IMR-90 (cell line): Measurements from ENCODE around the gene IGFBPL1. TPM values are rescaled to one million over a fixed set of nuclear protein-coding genes. Genes with fewer than 3 reads are reported as not detected.

ENCODE experiments used
- ATAC-seq: fragments of 200-7000 bp; cut with Tn5 transposase; 2 replicates; pipeline ENCODE4 v1.9.1; 2020; ENCODE audit warnings: low read depth, mild to moderate bottlenecking, moderate library complexity
- BruUV-seq: library from RNA; stranded (reverse); fragments of 400-500 nt; replicated peaks from 2 replicates; lab custom pipeline; 2021; lab: Mats Ljungman, UMichigan
- CTCF ChIA-PET: fragments of 300-600 bp; formaldehyde crosslinking; extraction: SDS; loops from one replicate; lab custom pipeline; 2021; ENCODE audit warnings: antibody characterized with exemption; lab: Yijun Ruan, JAX
- POLR2A ChIA-PET: fragments of 300-600 bp; sonication (Branson Sonifier 250); formaldehyde crosslinking; loops from one replicate; lab custom pipeline; 2022; ENCODE audit warnings: antibody characterized with exemption; ENCODE audit not compliant: unreplicated experiment; lab: Charles Lee
- DNase-seq: peaks from one replicate; pipeline ENCODE4 v3.0.0; 2013
- H2AFZ ChIP-seq: replicated peaks from 2 replicates; pipeline ENCODE3; 2013; ENCODE audit warnings: low read length, mild to moderate bottlenecking; ENCODE audit not compliant: poor library complexity
- H2AK5ac ChIP-seq: 2 replicates; pipeline ENCODE4 v1.6.1; 2013; ENCODE audit warnings: low read depth, low read length, inconsistent platforms
- H2AK9ac ChIP-seq: replicated peaks from 2 replicates; pipeline ENCODE3; 2013; ENCODE audit warnings: mild to moderate bottlenecking, low read depth, low read length, moderate library complexity; ENCODE audit not compliant: poor library complexity
- H2BK120ac ChIP-seq: 2 replicates; pipeline ENCODE4 v1.6.1; 2013; ENCODE audit warnings: low read depth, low read length, inconsistent platforms
- H2BK15ac ChIP-seq: 3 replicates; pipeline ENCODE4 v1.6.1; 2013; ENCODE audit warnings: low read depth, low read length, inconsistent platforms
- H2BK20ac ChIP-seq: 2 replicates; pipeline ENCODE4 v1.6.1; 2013; ENCODE audit warnings: low read depth, mild to moderate bottlenecking, inconsistent platforms, low read length, moderate library complexity
- H2BK5ac ChIP-seq: 2 replicates; pipeline ENCODE4 v1.6.1; 2013; ENCODE audit warnings: mild to moderate bottlenecking, low read depth, low read length, inconsistent platforms; ENCODE audit not compliant: poor library complexity, severe bottlenecking
- H3K14ac ChIP-seq: replicated peaks from 2 replicates; pipeline ENCODE4 v1.6.1; 2013; ENCODE audit warnings: low read depth, low read length, inconsistent platforms
- H3K18ac ChIP-seq: 2 replicates; pipeline ENCODE4 v1.6.1; 2013; ENCODE audit warnings: low read depth, low read length, control low read depth
- H3K23ac ChIP-seq: 2 replicates; pipeline ENCODE4 v1.6.1; 2013; ENCODE audit warnings: low read depth, low read length, inconsistent platforms
- H3K27ac ChIP-seq: 2 replicates; pipeline ENCODE4 v1.5.1; 2013; ENCODE audit warnings: mild to moderate bottlenecking, control low read depth, low read length; ENCODE audit not compliant: insufficient read depth
- H3K27me3 ChIP-seq: 2 replicates; pipeline ENCODE4 v1.6.1; 2013; ENCODE audit warnings: low read length; ENCODE audit not compliant: control insufficient read depth, insufficient read depth
- H3K36me3 ChIP-seq: 2 replicates; pipeline ENCODE4 v1.6.1; 2013; ENCODE audit warnings: low read length, mixed read lengths; ENCODE audit not compliant: control insufficient read depth, insufficient read depth
- H3K4ac ChIP-seq: 2 replicates; pipeline ENCODE4 v1.6.1; 2013; ENCODE audit warnings: low read depth, low read length, inconsistent platforms
- H3K4me1 ChIP-seq: 2 replicates; pipeline ENCODE4 v1.6.1; 2013; ENCODE audit warnings: low read length, mixed read lengths; ENCODE audit not compliant: control insufficient read depth, insufficient read depth
- H3K4me2 ChIP-seq: 2 replicates; pipeline ENCODE4 v1.6.1; 2013; ENCODE audit warnings: low read depth, mild to moderate bottlenecking, control low read depth, low read length, moderate library complexity
- H3K4me3 ChIP-seq: 2 replicates; pipeline ENCODE4 v1.5.1; 2013; ENCODE audit warnings: low read depth, mild to moderate bottlenecking, control low read depth, low read length, moderate library complexity; ENCODE audit not compliant: insufficient read depth
- H3K56ac ChIP-seq: 2 replicates; pipeline ENCODE4 v1.6.1; 2013; ENCODE audit warnings: low read length, inconsistent platforms; ENCODE audit not compliant: insufficient read depth; ENCODE audit errors: extremely low read depth
- H3K79me1 ChIP-seq, 2 experiments: 2 replicates each; pipeline ENCODE4 v1.6.1; 2013; ENCODE audit warnings: low read length in 2 of 2, inconsistent platforms in 1 of 2, low read depth in 1 of 2
- H3K9ac ChIP-seq: 2 replicates; pipeline ENCODE4 v1.6.1; 2013; ENCODE audit warnings: low read depth, low read length, control low read depth
- H3K9me1 ChIP-seq: 2 replicates; pipeline ENCODE4 v1.6.1; 2013; ENCODE audit warnings: low read length, inconsistent platforms; ENCODE audit not compliant: insufficient read depth
- H3K9me3 ChIP-seq: 2 replicates; pipeline ENCODE4 v1.6.1; 2013; ENCODE audit warnings: low read length; ENCODE audit not compliant: control insufficient read depth, insufficient read depth
- H4K20me1 ChIP-seq: 2 replicates; pipeline ENCODE4 v1.6.1; 2013; ENCODE audit warnings: low read length, inconsistent platforms; ENCODE audit not compliant: insufficient read depth
- H4K5ac ChIP-seq: 2 replicates; pipeline ENCODE4 v1.6.1; 2013; ENCODE audit warnings: mild to moderate bottlenecking, low read depth, low read length, control low read depth
- H4K8ac ChIP-seq, 2 experiments: 2 replicates each; pipeline ENCODE4 v1.6.1; 2013; ENCODE audit warnings: low read depth in 2 of 2, low read length in 2 of 2, control low read depth in 1 of 2, inconsistent platforms in 1 of 2
- H4K91ac ChIP-seq: 2 replicates; pipeline ENCODE4 v1.6.1; 2013; ENCODE audit warnings: low read depth, low read length, inconsistent platforms; ENCODE audit not compliant: insufficient read depth
- MAFK ChIP-seq: IDR thresholded peaks from 2 replicates; pipeline ENCODE4 v1.6.1; 2012; ENCODE audit warnings: low read depth, low read length, improper control_type of control experiment
- USF2 ChIP-seq: fragments of 150-350 bp; IDR thresholded peaks from 2 replicates; pipeline ENCODE4 v1.6.1; 2017; ENCODE audit warnings: mild to moderate bottlenecking, antibody characterized with exemption, low read length, low read depth
- WGBS, 2 experiments: methylation state at CpG; one replicate each; pipeline versions ENCODE4 v1.1.5 to v1.1.7; 2013; ENCODE audit warnings: missing lambda C conversion rate in 2 of 2; ENCODE audit not compliant: insufficient read length in 1 of 2; ENCODE audit errors: extremely low coverage in 2 of 2; 5-methylcytosine and 5-hydroxymethylcytosine counted together
- dilution Hi-C: fragments of 300-500 bp; cut with HindIII; formaldehyde crosslinking; loops from one replicate; pipeline ENCODE4 v1.14.3; 2018; ENCODE audit warnings: low sequenced_read_pairs; ENCODE audit not compliant: unreplicated experiment
- in situ Hi-C: fragments of 300-500 bp; cut with MboI; formaldehyde crosslinking; loops from 3 replicates; pipeline ENCODE4 v1.14.3; 2019; ENCODE audit warnings: low sequenced_read_pairs, inconsistent platforms, mixed read lengths
- intact Hi-C: fragments of 100-400 bp; cut with micrococcal nuclease; formaldehyde crosslinking; loops from 2 replicates; pipeline ENCODE4 v1.10.0; 2022
- polyA plus RNA-seq, 3 experiments: library from polyadenylated mRNA; depleted of rRNA; stranded (reverse); fragments of >200 nt; gene quantifications; 2 replicates each; pipeline ENCODE4 v1.2.3, GENCODE V29; 2012; ENCODE audit warnings: low replicate concordance in 1 of 3
- total RNA-seq: library from RNA; depleted of rRNA; stranded (reverse); fragments of >200 nt; gene quantifications from 2 replicates; pipeline ENCODE4 v1.2.3, GENCODE V29; 2012

Gene IGFBPL1
- total and polyA plus RNA-seq, 2 of the 4 experiments (the other 2 are of a cell fraction) = not detected

GRCh38 chr9:38368731-38369130, 55.5 kb downstream of the IGFBPL1 start:
- in situ Hi-C loops (loop anchor here (10.0 to 25.0 kb wide), 3 partner anchors 284 to 881 kb away; partner anchors contain the start of gene POLR1E), intact Hi-C loops (no loop called here), dilution Hi-C loops (no loop called here)
- H2BK120ac ChIP-seq = no peak overlapping the region
- H3K18ac ChIP-seq = no peak overlapping the region
- ATAC-seq (no peak), DNase-seq (no peak)
- no peak overlapping the region for H3K4me2 ChIP-seq
- H3K27ac ChIP-seq = no peak overlapping the region
- ChIA-PET POLR2A (no interaction called here), CTCF (no interaction called here)
- no peak overlapping the region for H3K14ac ChIP-seq
- H3K4me3 ChIP-seq = no peak overlapping the region
- H3K4ac ChIP-seq = no peak overlapping the region
- TF ChIP-seq MAFK (no peak), USF2 (no peak)
- no peak overlapping the region for H3K56ac ChIP-seq
- H2AK5ac ChIP-seq = no peak overlapping the region
- no peaks in the 10 kb centered on the region for H3K4me1 ChIP-seq
- H2BK20ac ChIP-seq = no peak overlapping the region
- no peaks in the 10 kb centered on the region for H4K20me1 ChIP-seq
- H2AFZ ChIP-seq = no peak overlapping the region
- no peaks in the 10 kb centered on the region for H3K9me3 ChIP-seq
- H3K27me3 ChIP-seq = peaks cover 45% of the 10 kb centered on the region
- no peak overlapping the region for H3K23ac ChIP-seq
- BruUV-seq = no TSS peak
- H2BK15ac ChIP-seq = no peak overlapping the region
- H4K91ac ChIP-seq = no peak overlapping the region
- WGBS, 2 experiments = no CpG with 5 or more reads among the region's 2 CpGs
- H3K36me3 ChIP-seq = no peaks in the 10 kb centered on the region
- no peak overlapping the region for H2AK9ac ChIP-seq
- H3K79me1 ChIP-seq = no peaks in the 10 kb centered on the region
- H3K9me1 ChIP-seq = no peaks in the 10 kb centered on the region
- H2BK5ac ChIP-seq = no peak overlapping the region
- no peak overlapping the region for H4K5ac ChIP-seq
- no peak overlapping the region for H4K8ac ChIP-seq
- no peak overlapping the region for H3K9ac ChIP-seq
